Activated naive CD4-positive, alpha-beta T cell (primary cell): ENCODE results near the gene ZBTB22.
"Not testable (repeated sequence)": the region's sequence is repeated elsewhere in the genome, so short reads cannot be mapped to it uniquely, and the experiment has no call there.

ENCODE experiments used
- DNase-seq, 4 experiments: peaks; one replicate each; lab custom pipeline; 2025; lab: John Stamatoyannopoulos, UW

The ZBTB22 gene

DNA sequence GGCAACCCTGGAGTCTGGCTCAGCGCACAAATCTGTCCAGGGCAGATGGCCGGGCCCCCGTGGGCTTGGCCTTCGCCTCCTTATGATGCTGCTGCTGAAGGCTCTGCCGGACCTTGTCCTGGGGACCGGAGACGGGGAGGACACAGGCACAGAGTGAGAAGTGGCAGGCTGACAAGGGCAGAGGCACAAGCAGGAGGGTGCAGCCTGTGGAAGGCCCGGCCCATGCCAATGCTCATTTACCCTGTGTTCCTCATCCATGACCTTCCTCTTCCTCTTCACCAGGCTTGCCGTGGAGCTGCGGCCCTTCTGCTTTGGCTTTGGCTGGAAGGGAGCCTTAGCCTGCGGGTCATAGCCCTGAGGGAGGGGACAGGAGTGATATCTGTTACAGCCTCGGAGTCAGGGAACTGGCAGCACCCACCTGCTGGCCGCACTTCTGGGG, 38.3 kb downstream of the ZBTB22 start:
- DNase-seq, result no peak

DNA sequence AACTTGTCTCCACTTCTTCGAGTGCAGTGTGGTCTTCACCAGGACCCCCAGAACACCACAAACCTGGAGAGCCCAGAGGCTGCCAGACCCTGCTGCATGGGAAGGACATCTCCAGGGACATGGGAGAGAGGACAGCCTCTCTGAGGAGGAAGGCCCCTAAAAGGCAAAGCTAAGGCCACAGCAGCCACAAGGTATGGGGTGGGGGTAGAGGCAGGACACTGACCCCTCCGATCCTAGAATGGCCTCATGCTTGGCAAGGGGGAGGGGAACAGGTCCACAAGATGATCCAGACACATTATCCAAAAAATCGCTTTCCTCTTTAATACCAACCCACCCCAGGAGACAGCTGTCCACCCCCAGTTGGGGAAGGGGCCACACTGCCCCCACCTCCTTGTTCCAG, 38.7 kb downstream of the ZBTB22 start:
- no peak for DNase-seq

DNA sequence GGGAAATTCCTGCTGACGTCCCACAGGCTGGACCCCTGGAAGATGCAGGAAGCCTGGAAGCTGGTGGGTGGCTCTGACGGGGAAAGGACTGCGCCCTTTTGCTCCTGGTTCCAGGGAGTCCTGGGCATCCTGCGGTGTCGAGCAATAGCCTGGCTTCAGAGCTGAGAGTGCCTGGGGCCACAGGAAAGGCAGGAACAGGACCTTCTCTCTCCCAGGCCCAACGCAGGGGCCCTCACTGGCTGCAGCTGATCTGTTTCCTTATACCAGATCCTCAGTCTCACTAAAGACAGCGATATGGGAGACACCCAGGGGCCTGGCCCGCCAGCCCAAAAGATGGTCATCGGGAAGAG, 39.2 kb downstream of the ZBTB22 start:
- no peak for DNase-seq

DNA sequence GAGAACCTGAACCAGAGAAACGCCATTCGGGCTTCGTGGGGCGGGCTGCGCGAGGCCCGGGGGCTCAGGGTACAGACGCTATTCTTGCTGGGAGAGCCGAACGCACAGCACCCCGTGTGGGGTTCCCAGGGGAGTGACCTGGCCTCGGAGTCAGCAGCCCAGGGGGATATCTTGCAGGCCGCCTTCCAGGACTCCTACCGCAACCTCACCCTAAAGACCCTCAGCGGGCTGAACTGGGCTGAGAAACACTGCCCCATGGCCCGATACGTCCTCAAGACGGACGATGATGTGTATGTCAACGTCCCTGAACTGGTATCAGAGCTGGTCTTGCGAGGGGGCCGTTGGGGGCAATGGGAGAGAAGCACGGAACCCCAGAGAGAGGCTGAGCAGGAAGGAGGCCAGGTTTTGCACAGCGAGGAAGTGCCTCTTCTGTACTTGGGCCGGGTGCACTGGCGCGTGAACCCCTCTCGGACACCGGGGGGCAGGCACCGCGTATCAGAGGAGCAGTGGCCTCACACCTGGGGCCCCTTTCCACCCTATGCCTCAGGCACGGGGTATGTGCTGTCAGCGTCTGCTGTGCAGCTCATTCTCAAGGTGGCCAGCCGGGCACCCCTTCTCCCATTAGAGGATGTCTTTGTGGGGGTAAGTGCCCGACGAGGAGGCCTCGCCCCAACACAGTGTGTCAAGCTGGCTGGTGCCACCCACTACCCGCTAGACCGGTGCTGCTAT, 39.7 kb downstream of the ZBTB22 start:
- no peak for DNase-seq

DNA sequence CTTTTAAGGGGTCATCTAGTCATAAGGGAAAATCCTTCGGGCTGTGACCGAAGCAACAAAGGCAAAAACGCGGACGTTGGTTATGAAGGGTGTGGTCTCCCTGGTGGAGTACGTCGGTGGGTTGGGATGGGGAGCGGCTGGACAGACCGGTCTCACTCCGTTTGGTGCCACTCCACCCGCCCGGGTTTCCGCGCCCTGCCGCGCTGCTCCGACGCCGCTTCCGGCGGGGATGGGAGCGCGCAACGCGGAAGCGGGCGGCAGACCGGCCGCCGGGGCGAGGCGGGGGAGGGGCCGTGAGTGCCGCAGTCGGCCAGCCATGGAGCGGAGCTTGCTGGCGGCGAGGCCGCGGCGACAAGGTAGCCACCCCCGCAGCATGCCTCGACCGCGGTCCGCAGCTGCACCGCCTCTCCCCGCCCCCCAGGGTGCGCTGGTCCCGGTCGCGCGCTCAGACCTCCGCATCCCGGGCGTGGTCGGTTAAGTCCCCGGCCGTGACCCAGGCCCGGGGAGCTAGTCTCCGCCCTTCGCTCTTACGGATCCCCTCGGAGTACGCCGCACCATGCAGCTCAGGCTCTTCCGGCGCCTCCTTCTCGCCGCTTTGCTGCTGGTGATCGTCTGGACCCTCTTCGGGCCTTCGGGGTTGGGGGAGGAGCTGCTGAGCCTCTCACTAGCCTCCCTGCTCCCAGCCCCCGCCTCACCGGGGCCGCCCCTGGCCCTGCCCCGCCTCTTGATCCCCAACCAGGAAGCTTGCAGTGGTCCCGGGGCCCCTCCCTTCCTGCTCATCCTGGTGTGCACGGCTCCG, 40.5 kb downstream of the ZBTB22 start, which contains the start of gene B3GALT4:
Gene B3GALT4 (plus strand): TSS at position 260 of the 799 bp plus-strand sequence. CDS start 297 bp downstream, at position 557.
- peak; percentile 45 to 65 (median 57) for DNase-seq

DNA sequence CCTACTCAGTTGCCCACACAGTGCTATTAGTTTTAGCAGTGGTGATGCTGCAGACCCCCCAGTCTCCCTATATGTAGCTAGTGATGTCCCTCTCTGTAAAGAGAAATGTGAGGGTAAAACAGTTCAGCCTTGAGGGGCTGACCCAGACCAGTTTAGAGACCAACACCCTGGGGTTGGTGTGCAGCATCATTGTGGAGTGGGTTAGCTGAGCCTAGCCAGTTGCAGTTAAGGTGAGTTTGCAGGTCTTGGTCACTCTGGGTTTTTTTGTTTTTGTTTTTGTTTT, 41.0 kb downstream of the ZBTB22 start:
- no peak for DNase-seq

DNA sequence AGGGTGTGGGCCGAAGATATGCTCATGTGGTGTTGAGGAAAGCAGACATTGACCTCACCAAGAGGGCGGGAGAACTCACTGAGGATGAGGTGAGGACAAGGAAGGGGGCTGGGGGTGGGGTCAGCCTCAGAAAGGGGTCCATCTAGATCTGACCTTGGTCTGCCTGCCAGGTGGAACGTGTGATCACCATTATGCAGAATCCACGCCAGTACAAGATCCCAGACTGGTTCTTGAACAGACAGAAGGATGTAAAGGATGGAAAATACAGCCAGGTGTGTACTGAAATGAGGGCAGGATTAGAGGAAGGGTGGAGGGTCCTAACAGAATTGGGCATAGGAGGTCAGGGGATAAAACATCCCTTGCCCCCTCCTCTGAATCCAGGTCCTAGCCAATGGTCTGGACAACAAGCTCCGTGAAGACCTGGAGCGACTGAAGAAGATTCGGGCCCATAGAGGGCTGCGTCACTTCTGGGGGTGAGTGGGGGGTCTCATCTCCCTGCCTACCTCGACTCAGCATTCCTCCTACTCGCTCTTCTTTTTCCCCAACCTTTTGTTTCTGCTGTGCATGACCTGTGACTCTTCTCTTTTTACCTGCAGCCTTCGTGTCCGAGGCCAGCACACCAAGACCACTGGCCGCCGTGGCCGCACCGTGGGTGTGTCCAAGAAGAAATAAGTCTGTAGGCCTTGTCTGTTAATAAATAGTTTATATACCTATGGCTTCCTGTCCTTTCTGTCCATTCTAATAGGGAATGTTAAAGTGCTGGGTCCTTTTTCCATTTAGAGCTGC, 41.6 kb downstream of the ZBTB22 start:
- DNase-seq, result not testable (repeated sequence)

DNA sequence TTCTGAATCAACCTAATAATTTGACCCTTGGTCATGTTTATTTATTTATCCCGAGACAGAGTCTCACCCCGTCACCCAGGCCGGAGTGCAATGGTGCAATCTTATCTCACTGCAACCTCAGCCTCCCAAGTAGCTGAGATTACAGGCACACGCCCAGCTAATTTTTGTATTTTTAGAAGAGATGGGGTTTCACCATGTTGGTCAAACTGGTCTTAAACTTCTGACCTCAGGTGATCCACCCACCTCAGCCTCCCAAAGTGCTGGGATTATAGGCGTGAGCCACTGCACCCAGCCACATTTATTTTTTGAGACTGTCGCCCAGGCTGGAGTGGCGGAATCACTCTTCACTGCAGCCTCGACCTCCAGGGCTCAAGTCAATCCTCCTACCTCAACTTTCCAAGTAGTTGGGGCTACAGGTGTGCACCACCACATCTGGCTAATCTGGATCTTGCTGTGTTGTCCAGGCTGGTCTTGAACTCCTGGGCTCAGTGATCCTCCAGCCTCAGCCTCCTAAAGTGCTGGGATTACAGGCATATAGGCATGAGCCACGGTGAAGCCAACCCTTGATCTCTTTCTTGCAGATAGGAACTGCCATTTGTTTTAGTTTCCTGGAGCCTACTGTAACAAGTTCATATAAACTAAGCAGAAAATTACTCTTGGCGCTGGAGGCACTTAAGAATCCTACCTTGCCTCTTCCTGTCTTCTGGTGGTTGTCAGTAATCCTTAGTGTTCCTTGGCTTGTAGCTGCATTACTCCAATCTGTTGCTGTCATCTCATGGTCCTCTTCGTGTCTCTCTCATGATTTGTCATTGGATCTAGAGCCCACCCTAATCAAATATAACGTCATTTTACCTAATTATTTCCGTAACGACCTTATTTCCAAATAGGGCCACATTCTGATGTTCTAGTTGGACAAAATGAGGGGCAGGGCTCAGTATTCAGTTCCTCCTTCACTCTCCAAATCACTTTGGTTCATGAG, 43.3 kb downstream of the ZBTB22 start:
- no peak for DNase-seq

DNA sequence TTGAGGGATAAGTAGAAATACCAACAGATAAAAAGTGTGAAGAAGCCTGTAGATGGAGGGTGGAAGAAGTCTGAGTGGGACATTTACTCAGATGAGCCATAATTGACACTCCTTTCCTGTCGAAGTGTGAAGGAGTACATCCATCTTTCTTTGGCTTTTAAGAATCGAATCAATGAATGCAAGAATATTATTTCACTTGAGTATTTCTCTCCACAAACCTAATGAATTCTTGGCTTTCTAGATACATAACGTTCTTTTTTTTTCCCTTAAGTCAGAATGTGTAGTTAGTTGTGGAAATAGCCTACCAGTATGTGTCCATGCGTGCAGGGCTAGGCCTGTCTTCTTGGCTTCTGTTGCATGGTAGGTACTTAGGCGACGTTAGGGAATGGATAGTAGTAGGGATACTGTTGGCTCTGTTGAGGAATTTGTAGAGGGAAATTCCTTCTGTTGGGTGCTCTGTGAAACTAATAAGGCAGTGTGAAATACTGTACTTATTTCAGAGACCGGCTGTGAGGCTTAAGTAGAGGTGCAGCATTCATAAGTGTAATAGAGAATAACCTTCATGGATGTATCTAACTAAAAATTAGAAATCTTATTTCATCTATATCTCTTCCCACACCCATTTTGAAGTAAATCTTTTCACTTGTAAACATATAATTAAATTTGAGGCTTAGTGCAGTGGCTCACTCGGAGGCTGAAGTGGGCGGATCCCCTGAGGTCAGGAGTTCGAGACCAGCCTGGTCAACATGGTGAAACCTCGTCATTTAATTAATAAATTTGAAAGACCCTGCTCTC, 44.2 kb downstream of the ZBTB22 start:
- no peak for DNase-seq

DNA sequence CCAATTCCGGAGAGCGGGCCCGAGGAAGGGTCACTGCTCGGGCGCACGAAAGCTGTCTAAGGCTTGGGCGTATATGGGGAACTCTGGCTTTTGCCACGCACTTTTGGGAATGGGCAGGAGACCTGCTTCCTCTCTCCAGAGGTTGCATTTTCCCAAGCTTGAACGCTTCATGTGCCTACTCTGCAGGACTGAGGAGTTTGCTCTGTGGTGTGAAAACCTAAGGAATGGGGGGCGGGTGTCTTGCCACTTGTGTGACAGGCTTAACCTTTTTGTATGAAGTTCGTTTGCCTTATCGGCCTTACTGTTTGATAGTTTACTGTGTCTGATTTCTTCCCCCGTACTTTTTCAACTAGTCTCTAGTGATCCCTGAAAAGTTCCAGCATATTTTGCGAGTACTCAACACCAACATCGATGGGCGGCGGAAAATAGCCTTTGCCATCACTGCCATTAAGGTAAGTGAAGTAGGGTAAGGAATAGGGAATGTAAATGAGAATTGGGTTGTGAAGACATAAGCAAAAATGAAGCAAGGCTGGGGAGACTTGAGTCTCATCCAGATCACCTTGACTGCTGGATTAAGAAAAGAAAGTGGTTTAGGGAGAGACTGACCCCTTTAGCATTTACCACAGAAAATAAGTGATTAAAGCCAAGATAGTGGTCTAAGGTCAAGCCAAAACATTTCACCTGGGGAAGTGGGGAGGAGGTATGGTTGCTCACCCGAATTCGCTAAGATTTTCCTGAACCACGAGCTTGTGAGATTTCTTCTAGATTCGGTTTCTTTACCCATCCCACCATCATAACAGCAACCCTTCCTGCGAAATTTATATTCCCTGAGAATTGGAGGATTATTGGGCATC, 45.0 kb downstream of the ZBTB22 start:
- no peak for DNase-seq

DNA sequence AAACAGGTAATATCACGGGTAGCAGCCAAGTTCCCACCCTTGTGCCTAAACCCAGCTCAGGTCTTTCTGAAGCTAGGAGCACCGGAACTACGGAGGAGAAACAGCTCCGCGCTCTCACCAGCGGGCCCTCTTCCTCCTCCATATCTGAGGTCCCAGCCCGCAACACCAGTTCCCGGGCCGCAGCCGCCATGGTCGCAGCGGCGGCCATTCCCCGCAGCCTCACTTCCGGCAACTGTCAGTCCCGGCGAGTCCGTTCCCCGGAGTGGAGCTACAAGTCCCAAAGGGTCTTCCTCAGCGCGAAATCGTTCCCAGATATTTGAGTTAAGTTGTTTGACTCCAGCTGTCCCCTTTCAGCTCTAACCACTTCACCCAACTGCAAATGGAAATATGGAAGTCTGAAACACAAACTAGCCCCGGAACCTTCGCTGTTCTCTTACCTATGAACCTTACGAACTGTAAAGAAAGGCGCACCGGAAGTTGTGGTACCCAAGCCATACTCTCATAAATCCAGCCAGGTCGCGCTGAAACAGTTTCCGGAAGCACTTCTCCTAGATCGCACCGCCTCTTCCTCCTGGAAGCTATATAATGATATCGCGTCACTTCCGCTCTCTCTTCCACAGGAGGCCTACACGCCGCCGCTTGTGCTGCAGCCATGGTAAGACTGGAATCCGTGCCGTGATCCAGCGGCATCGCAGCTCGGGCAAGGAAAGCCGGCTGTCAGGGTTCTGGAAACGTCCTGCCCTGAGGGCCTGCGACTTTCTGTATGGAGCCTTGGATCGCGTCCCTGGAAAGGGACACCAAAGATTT, 45.9 kb downstream of the ZBTB22 start, which contains the start of the genes RPS18 and VPS52:
Gene RPS18 (plus strand): TSS at position 608 of the 807 bp plus-strand sequence. CDS start 45 bp downstream, at position 653.
Gene VPS52 (minus strand): TSS at position 409 of the 807 bp plus-strand sequence. CDS start 201 bp downstream, at position 208.
- DNase-seq, result peak; percentile 77 to 80 (median 80)

DNA sequence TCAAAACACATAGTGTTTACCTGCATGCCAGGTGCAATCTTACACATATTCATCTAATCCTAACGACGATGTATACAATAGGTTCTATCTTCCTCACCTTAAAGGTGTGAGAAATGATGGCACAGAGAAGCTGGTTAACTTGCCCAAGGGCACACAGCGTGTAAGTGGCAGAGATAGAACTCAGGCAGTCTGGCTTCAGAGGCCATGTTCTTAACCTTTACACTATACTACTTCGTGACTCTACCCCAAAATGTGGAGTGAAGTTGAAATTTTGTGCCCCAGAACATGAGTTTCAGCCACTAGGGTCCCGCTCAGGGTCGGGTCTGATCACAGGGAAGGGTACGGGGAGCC, 46.5 kb downstream of the ZBTB22 start:
- no peak for DNase-seq
